Testis (tissue), 2 donors: Measurements from ENCODE around the gene GATA1.

Source experiments
- CTCF ChIP-seq, 3 experiments: fragments of 450-650 bp in 2 of 3; fragments of 200-600 bp in 1 of 3; sonication (generic) in 1 of 3; IDR thresholded peaks; one replicate each; pipeline ENCODE4 v1.5.1; 2016 to 2019; ENCODE audit warnings: antibody characterized with exemption in 3 of 3, mild to moderate bottlenecking in 2 of 3, moderate library complexity in 1 of 3
- POLR2A ChIP-seq: fragments of 450-650 bp; IDR thresholded peaks from one replicate; pipeline ENCODE4 v1.6.1; 2017; ENCODE audit warnings: antibody characterized with exemption, mild to moderate bottlenecking, moderate library complexity

GRCh38 chrX:48770296-48770695, 16.1 kb upstream of the GATA1 start:
- TF ChIP-seq CTCF (IDR thresholded peaks at IDR 0.05) (no peak), POLR2A (no peak)
